OCI-LY3 (cell line): ENCODE measurements around the gene RBMS3.

Experiments used
- H2AFZ ChIP-seq: fragments of 200-600, 300-600 bp; shearing (Covaris generic); 2 replicates; pipeline ENCODE4 v1.6.0; 2014; ENCODE audit warnings: antibody characterized with exemption, low read depth, low read length
- H3K27ac ChIP-seq: fragments of 200-600, 300-600 bp; sonication (generic); 2 replicates; pipeline ENCODE4 v1.5.1; 2014; ENCODE audit warnings: mild to moderate bottlenecking, low read length, moderate library complexity, mixed read lengths
- H3K27me3 ChIP-seq: fragments of 200-600, 300-600 bp; sonication (generic); 2 replicates; pipeline ENCODE4 v1.6.1; 2014; ENCODE audit warnings: low read depth, low read length, mixed read lengths
- H3K36me3 ChIP-seq: fragments of 200-600, 300-600 bp; sonication (generic); replicated peaks from 2 replicates; pipeline ENCODE3; 2014; ENCODE audit warnings: low read depth, low read length, mixed read lengths
- H3K4me1 ChIP-seq: fragments of 300-600, 200-600 bp; sonication (generic); 2 replicates; pipeline ENCODE4 v1.6.1; 2014; ENCODE audit warnings: low read length, mixed read lengths
- H3K4me2 ChIP-seq: fragments of 200-600, 300-600 bp; sonication (generic); 2 replicates; pipeline ENCODE4 v1.6.1; 2014; ENCODE audit warnings: low read length, mixed read lengths
- H3K4me3 ChIP-seq: fragments of 300-600, 200-600 bp; sonication (generic); 2 replicates; pipeline ENCODE4 v1.5.1; 2014; ENCODE audit warnings: antibody characterized with exemption, mild to moderate bottlenecking, low read length, moderate library complexity
- H3K79me2 ChIP-seq: fragments of 300-600, 200-600 bp; shearing (Covaris generic); 2 replicates; pipeline ENCODE4 v1.6.1; 2014; ENCODE audit warnings: mild to moderate bottlenecking, low read length, mixed read lengths
- H3K9ac ChIP-seq: fragments of 300-600, 200-600 bp; shearing (Covaris generic); 2 replicates; pipeline ENCODE4 v1.6.0; 2014; ENCODE audit warnings: mild to moderate bottlenecking, low read length, moderate library complexity
- H3K9me3 ChIP-seq: fragments of 200-600, 300-600 bp; shearing (Covaris generic); 2 replicates; pipeline ENCODE4 v1.6.1; 2014; ENCODE audit warnings: low read length, mixed read lengths; ENCODE audit not compliant: insufficient read depth
- H4K20me1 ChIP-seq: fragments of 200-600, 300-600 bp; sonication (generic); 2 replicates; pipeline ENCODE4 v1.6.1; 2016; ENCODE audit warnings: low read length, mixed read lengths; ENCODE audit not compliant: insufficient read depth
- EZH2phosphoT487 ChIP-seq: fragments of 200-600 bp; shearing (Covaris generic); IDR thresholded peaks from 2 replicates; pipeline ENCODE4 v1.6.1; 2018; ENCODE audit warnings: antibody characterized with exemption, mixed run types, low read depth
- TF ChIP-seq, protein P1 (sequence below): fragments of 200-600, 300-600 bp; sonication (generic); IDR thresholded peaks from 2 replicates; pipeline ENCODE4 v1.5.1; 2014; ENCODE audit warnings: antibody characterized with exemption, low read length, low read depth

RBMS3 gene

DNA sequence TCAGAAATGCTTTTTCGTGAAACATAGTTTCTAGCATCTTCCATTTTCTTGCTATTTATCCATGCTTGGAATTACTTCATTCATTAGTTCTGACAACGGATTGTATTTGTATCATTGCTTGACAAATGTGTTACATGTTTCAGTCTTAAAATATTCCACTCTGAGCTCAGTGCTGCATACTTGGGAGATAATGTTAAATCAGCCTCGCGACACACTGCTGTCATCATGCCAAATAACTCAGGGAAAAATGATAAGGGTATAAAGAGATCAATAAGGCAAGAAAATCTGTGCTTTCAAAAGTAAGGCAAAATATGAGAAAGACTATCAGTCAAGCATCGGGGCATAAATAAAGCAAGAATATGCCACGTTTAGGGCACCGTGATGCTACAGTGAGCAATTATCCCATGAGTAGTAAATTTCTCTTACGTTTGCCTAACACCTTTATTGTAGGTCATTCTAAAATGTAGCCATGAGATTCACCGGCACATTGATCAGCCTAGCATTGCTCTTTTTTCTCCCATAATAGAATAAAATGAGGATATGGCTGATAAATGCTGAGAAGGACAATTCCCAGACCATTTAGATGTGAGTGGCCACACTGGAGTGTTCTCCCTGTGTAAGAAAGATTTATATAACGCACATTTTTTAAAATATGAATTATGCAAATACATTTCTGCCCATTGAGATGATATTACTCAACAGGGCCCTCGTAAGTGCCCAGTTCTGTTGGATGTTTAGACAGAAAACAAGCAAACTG lies 133.8 kb downstream of the RBMS3 start:
- Histone ChIP-seq H3K4me3 (no peak overlapping the region), H2AFZ (no peak overlapping the region), H3K9me3 (no peaks in the 10 kb centered on the region; the same call in 1 of the 2 replicates), H3K27me3 (no peaks in the 10 kb centered on the region), H3K4me2 (no peak overlapping the region), H3K9ac (no peak overlapping the region), H4K20me1 (no peaks in the 10 kb centered on the region), H3K36me3 (no peaks in the 10 kb centered on the region), H3K27ac (no peak overlapping the region), H3K4me1 (peaks cover 14% of the 10 kb centered on the region), H3K79me2 (no peaks in the 10 kb centered on the region)
- no peak for TF ChIP-seq EZH2phosphoT487
- TF ChIP-seq, protein P1, sequence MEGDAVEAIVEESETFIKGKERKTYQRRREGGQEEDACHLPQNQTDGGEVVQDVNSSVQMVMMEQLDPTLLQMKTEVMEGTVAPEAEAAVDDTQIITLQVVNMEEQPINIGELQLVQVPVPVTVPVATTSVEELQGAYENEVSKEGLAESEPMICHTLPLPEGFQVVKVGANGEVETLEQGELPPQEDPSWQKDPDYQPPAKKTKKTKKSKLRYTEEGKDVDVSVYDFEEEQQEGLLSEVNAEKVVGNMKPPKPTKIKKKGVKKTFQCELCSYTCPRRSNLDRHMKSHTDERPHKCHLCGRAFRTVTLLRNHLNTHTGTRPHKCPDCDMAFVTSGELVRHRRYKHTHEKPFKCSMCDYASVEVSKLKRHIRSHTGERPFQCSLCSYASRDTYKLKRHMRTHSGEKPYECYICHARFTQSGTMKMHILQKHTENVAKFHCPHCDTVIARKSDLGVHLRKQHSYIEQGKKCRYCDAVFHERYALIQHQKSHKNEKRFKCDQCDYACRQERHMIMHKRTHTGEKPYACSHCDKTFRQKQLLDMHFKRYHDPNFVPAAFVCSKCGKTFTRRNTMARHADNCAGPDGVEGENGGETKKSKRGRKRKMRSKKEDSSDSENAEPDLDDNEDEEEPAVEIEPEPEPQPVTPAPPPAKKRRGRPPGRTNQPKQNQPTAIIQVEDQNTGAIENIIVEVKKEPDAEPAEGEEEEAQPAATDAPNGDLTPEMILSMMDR: no peak

DNA sequence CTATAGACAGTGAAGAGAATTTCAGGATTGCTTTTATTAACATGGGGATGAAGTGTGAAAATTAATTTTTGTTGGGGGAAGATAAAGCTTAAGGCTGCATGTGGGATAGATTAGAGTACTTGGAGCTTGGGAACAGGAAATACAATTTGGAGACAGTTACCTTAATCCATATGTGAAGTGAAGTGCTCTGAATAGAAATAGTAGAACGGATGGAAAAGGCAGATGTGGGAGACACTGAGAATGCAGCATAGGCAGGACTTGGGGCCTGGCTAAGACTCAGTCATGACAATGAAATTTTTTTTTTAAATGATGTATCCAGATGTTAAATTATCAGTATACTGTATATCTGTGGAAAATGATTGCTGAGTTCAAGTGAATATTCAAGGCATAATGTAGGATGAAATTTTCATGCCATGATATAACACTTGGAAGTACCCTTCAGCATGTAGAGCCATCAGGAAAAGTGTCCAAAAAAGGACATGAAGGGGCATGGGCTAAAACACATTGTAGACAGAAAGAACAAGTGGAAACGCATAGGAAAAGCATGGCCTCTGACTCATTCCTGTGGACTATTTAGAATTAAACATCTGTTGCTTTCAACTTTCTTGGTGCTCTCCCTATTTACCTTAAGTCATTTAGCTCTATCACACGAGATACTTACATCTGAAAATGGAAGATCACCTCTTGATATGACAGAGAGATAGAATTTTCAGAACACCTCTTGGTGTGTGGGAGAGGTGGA lies 134.8 kb downstream of the RBMS3 start:
- H3K79me2 ChIP-seq: no peaks in the 10 kb centered on the region
- no peaks in the 10 kb centered on the region for H3K27me3 ChIP-seq
- H3K4me3 ChIP-seq: no peak overlapping the region
- H3K4me2 ChIP-seq: no peak overlapping the region
- H3K27ac ChIP-seq: no peak overlapping the region
- H3K4me1 ChIP-seq: peaks cover 14% of the 10 kb centered on the region
- no peaks in the 10 kb centered on the region for H3K36me3 ChIP-seq
- H3K9ac ChIP-seq: no peak overlapping the region
- no peak overlapping the region for H2AFZ ChIP-seq
- no peaks in the 10 kb centered on the region for H4K20me1 ChIP-seq
- no peaks in the 10 kb centered on the region; the same call in 1 of the 2 replicates for H3K9me3 ChIP-seq
- TF ChIP-seq, protein P1: no peak
- no peak for TF ChIP-seq EZH2phosphoT487

DNA sequence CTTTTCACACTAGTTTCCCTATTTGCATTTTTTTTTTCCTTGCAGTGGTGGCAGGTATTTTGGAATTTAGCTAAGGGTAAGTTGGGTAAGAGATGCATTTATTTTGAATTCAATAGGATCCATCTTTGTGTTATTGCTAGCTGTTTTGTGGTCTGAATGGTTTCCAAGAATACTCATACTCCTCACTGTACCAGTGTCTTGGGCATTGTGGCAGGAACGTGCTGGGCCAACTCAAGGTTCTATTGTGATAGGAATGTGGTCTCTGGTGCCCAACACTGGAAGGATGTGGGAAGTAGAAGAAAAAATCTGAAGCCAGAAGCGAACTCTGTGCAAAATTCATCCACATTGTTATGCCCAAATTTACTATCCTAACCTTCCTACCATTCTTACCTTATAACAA lies 135.6 kb downstream of the RBMS3 start:
- Histone ChIP-seq H3K79me2 (no peaks in the 10 kb centered on the region), H3K4me2 (no peak overlapping the region), H3K27ac (no peak overlapping the region), H2AFZ (no peak overlapping the region), H3K36me3 (no peaks in the 10 kb centered on the region), H3K4me3 (no peak overlapping the region), H3K9ac (no peak overlapping the region), H3K4me1 (peaks cover 11% of the 10 kb centered on the region), H3K9me3 (no peaks in the 10 kb centered on the region; the same call in 1 of the 2 replicates), H4K20me1 (no peaks in the 10 kb centered on the region), H3K27me3 (no peaks in the 10 kb centered on the region)
- TF ChIP-seq, protein P1: no peak
- TF ChIP-seq EZH2phosphoT487: no peak

DNA sequence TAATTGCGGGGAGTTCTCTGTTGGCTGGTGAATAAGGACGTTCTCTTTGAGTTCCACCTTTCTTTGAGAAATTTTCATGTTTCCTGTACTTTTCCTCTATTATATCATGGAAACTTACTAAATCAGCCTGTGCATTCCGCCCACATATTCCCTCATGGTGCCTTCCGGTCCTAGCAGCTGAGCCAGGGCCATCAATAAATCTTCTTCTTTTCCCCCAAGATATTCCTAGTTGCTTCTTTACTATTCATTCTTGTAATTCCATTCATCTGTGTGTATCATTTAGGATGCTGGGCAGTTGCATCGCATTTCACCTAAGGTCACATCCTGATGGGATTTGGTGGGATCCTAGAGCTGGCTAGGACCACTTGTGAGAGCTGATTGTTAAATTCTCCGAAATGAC lies 139.2 kb downstream of the RBMS3 start:
- no peak overlapping the region for H3K4me3 ChIP-seq
- no peak overlapping the region for H3K9ac ChIP-seq
- no peaks in the 10 kb centered on the region for H3K79me2 ChIP-seq
- no peak overlapping the region for H3K4me2 ChIP-seq
- H3K4me1 ChIP-seq: no peaks in the 10 kb centered on the region
- H3K27ac ChIP-seq: no peak overlapping the region
- no peak overlapping the region for H2AFZ ChIP-seq
- no peaks in the 10 kb centered on the region for H3K36me3 ChIP-seq
- H4K20me1 ChIP-seq: no peaks in the 10 kb centered on the region
- no peak for TF ChIP-seq EZH2phosphoT487
- TF ChIP-seq, protein P1: no peak
- H3K9me3 ChIP-seq: no peaks in the 10 kb centered on the region
- H3K27me3 ChIP-seq: 0 out of 2 replicates have a peak, but pooled peaks cover 2% of the 10 kb centered on the region
